ENCODE measurements around the gene LZIC. TPM values are rescaled to one million over a fixed set of nuclear protein-coding genes. Genes with fewer than 3 reads are reported as not detected.

The LZIC gene
- total RNA-seq, 1 experiment from 2014 or later: 37.9 TPM

DNA sequence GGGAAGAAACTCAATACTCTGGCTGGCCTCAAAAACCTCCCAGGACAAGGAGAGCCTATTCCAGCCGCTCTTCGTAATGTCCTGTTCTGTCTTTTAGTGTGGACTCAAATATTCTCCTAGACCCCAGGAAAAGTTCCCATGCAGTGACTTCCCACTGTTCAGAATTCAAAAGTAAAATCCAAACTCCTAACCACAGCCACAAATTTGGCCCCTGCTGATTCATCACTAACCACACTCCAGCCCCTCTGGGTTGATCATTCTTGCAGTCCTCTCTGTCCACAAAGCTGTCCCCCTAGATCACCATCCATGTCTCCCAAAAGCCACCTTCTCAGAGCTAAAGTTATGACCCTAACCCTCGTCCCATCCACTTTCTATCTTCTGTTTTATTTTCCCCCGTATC, 38.2 kb downstream of the LZIC start:
- in situ Hi-C loops (cut with HindIII; ENCODE audit: low pct_unique_long_range_greater_than_20kb, low sequenced_read_pairs): no loop called here
- H3K27me3 ChIP-seq (ENCODE audit: control insufficient read depth, insufficient read depth, low read length): no peaks in the 10 kb centered on the region

DNA sequence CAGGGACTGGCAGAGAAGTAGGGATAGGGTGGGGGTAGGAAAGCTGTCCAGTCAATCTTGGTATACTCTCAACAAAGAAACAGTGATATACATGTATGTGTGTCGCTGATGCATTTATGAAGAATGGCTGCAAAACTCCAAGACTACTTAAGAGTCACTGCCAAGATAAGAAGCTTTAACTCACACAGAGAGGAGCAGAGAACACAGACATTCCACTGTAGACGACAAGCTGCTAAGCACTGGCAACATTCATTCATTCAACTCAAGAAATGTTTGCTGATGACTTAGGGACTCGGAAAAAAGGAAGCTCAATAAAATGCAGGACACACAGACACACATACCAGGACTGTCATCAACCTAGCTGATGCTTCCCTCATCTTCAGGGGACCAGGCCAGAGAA, 38.6 kb downstream of the LZIC start:
- peaks cover 35% of the 10 kb centered on the region for H3K4me1 ChIP-seq (ENCODE audit: control insufficient read depth, insufficient read depth, low read length)
- H3K9me3 ChIP-seq (ENCODE audit: control insufficient read depth, insufficient read depth, low read depth, low read length): no peaks in the 10 kb centered on the region
- intact Hi-C loops (cut with micrococcal nuclease; ENCODE audit: unreplicated experiment): no loop called here
- no peak overlapping the region for H3K27ac ChIP-seq (ENCODE audit: low read length)
- no peak for ATAC-seq
- POLR2A ChIA-PET: interaction anchor here (1.1 kb wide), 1 partner anchor 11 kb away, joined by 5 read pairs; no protein-coding TSS in a partner anchor
- TF ChIP-seq SIN3A (IDR thresholded peaks at IDR 0.05; ENCODE audit: borderline replicate concordance, insufficient read depth, low read depth, low read length): no peak
- TF ChIP-seq POLR2AphosphoS5 (IDR thresholded peaks at IDR 0.05; ENCODE audit: low read depth, low read length): no peak
- TF ChIP-seq, protein P1, sequence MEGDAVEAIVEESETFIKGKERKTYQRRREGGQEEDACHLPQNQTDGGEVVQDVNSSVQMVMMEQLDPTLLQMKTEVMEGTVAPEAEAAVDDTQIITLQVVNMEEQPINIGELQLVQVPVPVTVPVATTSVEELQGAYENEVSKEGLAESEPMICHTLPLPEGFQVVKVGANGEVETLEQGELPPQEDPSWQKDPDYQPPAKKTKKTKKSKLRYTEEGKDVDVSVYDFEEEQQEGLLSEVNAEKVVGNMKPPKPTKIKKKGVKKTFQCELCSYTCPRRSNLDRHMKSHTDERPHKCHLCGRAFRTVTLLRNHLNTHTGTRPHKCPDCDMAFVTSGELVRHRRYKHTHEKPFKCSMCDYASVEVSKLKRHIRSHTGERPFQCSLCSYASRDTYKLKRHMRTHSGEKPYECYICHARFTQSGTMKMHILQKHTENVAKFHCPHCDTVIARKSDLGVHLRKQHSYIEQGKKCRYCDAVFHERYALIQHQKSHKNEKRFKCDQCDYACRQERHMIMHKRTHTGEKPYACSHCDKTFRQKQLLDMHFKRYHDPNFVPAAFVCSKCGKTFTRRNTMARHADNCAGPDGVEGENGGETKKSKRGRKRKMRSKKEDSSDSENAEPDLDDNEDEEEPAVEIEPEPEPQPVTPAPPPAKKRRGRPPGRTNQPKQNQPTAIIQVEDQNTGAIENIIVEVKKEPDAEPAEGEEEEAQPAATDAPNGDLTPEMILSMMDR (IDR thresholded peaks at IDR 0.05): no peak
- TF ChIP-seq TCF7L2 (IDR thresholded peaks at IDR 0.05; ENCODE audit: low read depth, low read length): no peak
- TF ChIP-seq, protein P2, sequence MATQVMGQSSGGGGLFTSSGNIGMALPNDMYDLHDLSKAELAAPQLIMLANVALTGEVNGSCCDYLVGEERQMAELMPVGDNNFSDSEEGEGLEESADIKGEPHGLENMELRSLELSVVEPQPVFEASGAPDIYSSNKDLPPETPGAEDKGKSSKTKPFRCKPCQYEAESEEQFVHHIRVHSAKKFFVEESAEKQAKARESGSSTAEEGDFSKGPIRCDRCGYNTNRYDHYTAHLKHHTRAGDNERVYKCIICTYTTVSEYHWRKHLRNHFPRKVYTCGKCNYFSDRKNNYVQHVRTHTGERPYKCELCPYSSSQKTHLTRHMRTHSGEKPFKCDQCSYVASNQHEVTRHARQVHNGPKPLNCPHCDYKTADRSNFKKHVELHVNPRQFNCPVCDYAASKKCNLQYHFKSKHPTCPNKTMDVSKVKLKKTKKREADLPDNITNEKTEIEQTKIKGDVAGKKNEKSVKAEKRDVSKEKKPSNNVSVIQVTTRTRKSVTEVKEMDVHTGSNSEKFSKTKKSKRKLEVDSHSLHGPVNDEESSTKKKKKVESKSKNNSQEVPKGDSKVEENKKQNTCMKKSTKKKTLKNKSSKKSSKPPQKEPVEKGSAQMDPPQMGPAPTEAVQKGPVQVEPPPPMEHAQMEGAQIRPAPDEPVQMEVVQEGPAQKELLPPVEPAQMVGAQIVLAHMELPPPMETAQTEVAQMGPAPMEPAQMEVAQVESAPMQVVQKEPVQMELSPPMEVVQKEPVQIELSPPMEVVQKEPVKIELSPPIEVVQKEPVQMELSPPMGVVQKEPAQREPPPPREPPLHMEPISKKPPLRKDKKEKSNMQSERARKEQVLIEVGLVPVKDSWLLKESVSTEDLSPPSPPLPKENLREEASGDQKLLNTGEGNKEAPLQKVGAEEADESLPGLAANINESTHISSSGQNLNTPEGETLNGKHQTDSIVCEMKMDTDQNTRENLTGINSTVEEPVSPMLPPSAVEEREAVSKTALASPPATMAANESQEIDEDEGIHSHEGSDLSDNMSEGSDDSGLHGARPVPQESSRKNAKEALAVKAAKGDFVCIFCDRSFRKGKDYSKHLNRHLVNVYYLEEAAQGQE (IDR thresholded peaks at IDR 0.05; ENCODE audit: insufficient read depth in 1 of 2, low read depth in 2 of 2, low read length in 1 of 2): no peak
- no peaks in the 10 kb centered on the region for H3K27me3 ChIP-seq (ENCODE audit: control insufficient read depth, insufficient read depth, low read length)
- CTCF ChIA-PET: interaction anchor here (0.6 kb wide), 1 partner anchor 14 kb away, joined by 13 read pairs; no protein-coding TSS in a partner anchor
- no TSS peak for BruUV-seq (replicated peaks)
- in situ Hi-C loops (cut with HindIII; ENCODE audit: low pct_unique_long_range_greater_than_20kb, low sequenced_read_pairs): no loop called here
- H3K4me3 ChIP-seq (ENCODE audit: low read depth in 2 of 2, low read length in 2 of 2): no peak overlapping the region
- no peaks in the 10 kb centered on the region; the same call in 1 of the 2 replicates for H3K36me3 ChIP-seq (ENCODE audit: control insufficient read depth, insufficient read depth, low read length)
- no peak for DNase-seq (ENCODE audit: low read depth, low spot score)

More for the DNA sequence above, 38.2 kb downstream of the LZIC start:
- CTCF ChIA-PET: no interaction called here
- Histone ChIP-seq H3K4me3 (ENCODE audit: low read depth in 2 of 2, low read length in 2 of 2) (no peak overlapping the region), H3K27ac (ENCODE audit: low read length) (no peak overlapping the region), H3K4me1 (ENCODE audit: control insufficient read depth, insufficient read depth, low read length) (peaks cover 33% of the 10 kb centered on the region), H3K36me3 (ENCODE audit: control insufficient read depth, insufficient read depth, low read length) (no peaks in the 10 kb centered on the region; the same call in 1 of the 2 replicates), H3K9me3 (ENCODE audit: control insufficient read depth, insufficient read depth, low read depth, low read length) (no peaks in the 10 kb centered on the region)
- no TSS peak for BruUV-seq (replicated peaks)
- intact Hi-C loops (cut with micrococcal nuclease; ENCODE audit: unreplicated experiment): no loop called here
- POLR2A ChIA-PET: interaction anchor here (1.1 kb wide), 1 partner anchor 12 kb away, joined by 5 read pairs; no protein-coding TSS in a partner anchor
- ATAC-seq (no peak), DNase-seq (ENCODE audit: low read depth, low spot score) (no peak)
- TF ChIP-seq SIN3A (IDR thresholded peaks at IDR 0.05; ENCODE audit: borderline replicate concordance, insufficient read depth, low read depth, low read length): no peak
- no peak for TF ChIP-seq TCF7L2 (IDR thresholded peaks at IDR 0.05; ENCODE audit: low read depth, low read length)
- TF ChIP-seq, protein P2 (IDR thresholded peaks at IDR 0.05; ENCODE audit: insufficient read depth in 1 of 2, low read depth in 2 of 2, low read length in 1 of 2): no peak
- TF ChIP-seq, protein P1 (IDR thresholded peaks at IDR 0.05): no peak

Measured in Panc1 (cell line).